Natural killer cell (primary cell): ENCODE measurements around the gene SPSB2. TPM values are rescaled to one million over a fixed set of nuclear protein-coding genes. Genes with fewer than 3 reads are reported as not detected.

ENCODE experiments used
- ATAC-seq, 3 donors: fragments of 150-1000 bp in 2 of 3; fragments of 200-7000 bp in 1 of 3; cut with Tn5 transposase; 1 replicate in 1 of 3; 2 replicates in 2 of 3; pipeline ENCODE4 v1.10.0; 2021; ENCODE audit warnings: mild to moderate bottlenecking in 2 of 3, moderate library complexity in 2 of 3
- DNase-seq, 2 donors: peaks; one replicate each; pipeline versions ENCODE4 v3.0.0 to v3.0.0-alpha.2; 2013 to 2021; ENCODE audit warnings: mixed read lengths in 1 of 2
- H3K27ac ChIP-seq: one replicate; pipeline ENCODE4 v1.5.1; 2013; ENCODE audit warnings: mild to moderate bottlenecking, low read length
- H3K27me3 ChIP-seq: one replicate; pipeline ENCODE4 v1.6.1; 2013; ENCODE audit warnings: low read length; ENCODE audit not compliant: control insufficient read depth, insufficient read depth
- H3K36me3 ChIP-seq: one replicate; pipeline ENCODE4 v1.6.1; 2013; ENCODE audit warnings: low read length; ENCODE audit not compliant: control insufficient read depth, insufficient read depth
- H3K4me1 ChIP-seq: one replicate; pipeline ENCODE4 v1.6.1; 2013; ENCODE audit warnings: low read length; ENCODE audit not compliant: control insufficient read depth, insufficient read depth
- H3K4me3 ChIP-seq: one replicate; pipeline ENCODE4 v1.5.1; 2013; ENCODE audit warnings: low read length
- H3K9me3 ChIP-seq: one replicate; pipeline ENCODE4 v1.6.1; 2013; ENCODE audit warnings: low read length; ENCODE audit not compliant: control insufficient read depth, insufficient read depth
- H3K27ac Mint-ChIP-seq, 2 donors: one replicate each; pipeline ENCODE4 v1.8.0; 2022; ENCODE audit warnings: mild to moderate bottlenecking in 2 of 2, mixed read lengths in 2 of 2, moderate library complexity in 1 of 2
- H3K27me3 Mint-ChIP-seq, 2 donors: one replicate each; pipeline ENCODE4 v1.8.0; 2022; ENCODE audit warnings: low read depth in 2 of 2, mixed read lengths in 2 of 2
- H3K36me3 Mint-ChIP-seq: one replicate; pipeline ENCODE4 v1.8.0; 2022; ENCODE audit warnings: mixed read lengths
- H3K4me1 Mint-ChIP-seq, 2 donors: one replicate each; pipeline ENCODE4 v1.8.0; 2022; ENCODE audit warnings: mixed read lengths in 2 of 2
- H3K4me3 Mint-ChIP-seq: one replicate; pipeline ENCODE4 v1.8.0; 2022; ENCODE audit warnings: mild to moderate bottlenecking, moderate library complexity, mixed read lengths
- H3K9me3 Mint-ChIP-seq, 2 donors: one replicate each; pipeline ENCODE4 v1.8.0; 2022; ENCODE audit warnings: mixed read lengths in 2 of 2
- CTCF ChIP-seq: fragments of 200-600 bp; IDR thresholded peaks from one replicate; pipeline ENCODE4 v1.8.0; 2022; ENCODE audit warnings: antibody characterized with exemption
- WGBS: methylation state at CpG from one replicate; pipeline ENCODE4 v1.1.7; 2013; ENCODE audit warnings: missing lambda C conversion rate; ENCODE audit not compliant: insufficient coverage; 5-methylcytosine and 5-hydroxymethylcytosine counted together
- intact Hi-C: fragments of 100-400 bp; cut with micrococcal nuclease; formaldehyde crosslinking; loops from one replicate; pipeline ENCODE4 v1.14.2; 2022
- total RNA-seq, 4 donors: library from RNA; stranded (reverse); fragments of 120-200 nt in 1 of 4; gene quantifications; one replicate each; pipeline versions ENCODE4 v1.2.3 to v1.2.4, GENCODE V29; 2013 to 2022

Gene SPSB2
- total RNA-seq, 3 donors from 2014 or later (not counting 1 experiment from before 2014, with no cell fraction given) = 8.1 to 19.1 (median 8.4) TPM

- H3K9me3 ChIP-seq = no peaks in the 10 kb centered on the region
- intact Hi-C loops = loop anchor here (1.0 kb wide), 3 partner anchors 17 to 244 kb away; partner anchors contain the start of genes C1R and USP5
- H3K4me1 ChIP-seq = peaks cover 60% of the 10 kb centered on the region
- Mint-ChIP-seq H3K27ac (peak overlapping the region; percentile 72 to 84), H3K36me3 (no peaks in the 10 kb centered on the region), H3K9me3 (no peaks in the 10 kb centered on the region), H3K4me3 (peak overlapping the region; percentile 82), H3K27me3 (no peaks in the 10 kb centered on the region), H3K4me1 (peaks cover 44 to 58% of the 10 kb centered on the region in 2 donors)
- H3K36me3 ChIP-seq = peaks cover 23% of the 10 kb centered on the region
- no peak overlapping the region for H3K27ac ChIP-seq
- 47% methylated on average over 12 of the region's 12 CpGs for WGBS
- DNase-seq = peak; percentile 81 to 93
- peak; percentile 84 for TF ChIP-seq CTCF
- no peak overlapping the region for H3K4me3 ChIP-seq
- no peaks in the 10 kb centered on the region for H3K27me3 ChIP-seq
- peak in 1 of 3 donors; percentile 7 for ATAC-seq
Measured at GRCh38 chr12:6869049-6870021, 3.8 kb downstream of the SPSB2 start.

GRCh38 chr12:6868211-6869048 lies 4.7 kb downstream of the SPSB2 start:
- Mint-ChIP-seq H3K36me3 (no peaks in the 10 kb centered on the region), H3K27ac (peak overlapping the region; percentile 72 to 84), H3K4me3 (peak overlapping the region; percentile 82), H3K27me3 (no peaks in the 10 kb centered on the region), H3K4me1 (peaks cover 38 to 53% of the 10 kb centered on the region in 2 donors), H3K9me3 (no peaks in the 10 kb centered on the region)
- no peaks in the 10 kb centered on the region for H3K27me3 ChIP-seq
- ATAC-seq (no peak), DNase-seq (peak in 1 of 2 donors; percentile 36)
- intact Hi-C loops = loop anchor here (1.0 kb wide), 3 partner anchors 16 to 245 kb away; partner anchors contain the start of genes C1R and USP5
- H3K4me3 ChIP-seq = peak overlapping the region; percentile 48
- H3K36me3 ChIP-seq = peaks cover 26% of the 10 kb centered on the region
- H3K4me1 ChIP-seq = peaks cover 51% of the 10 kb centered on the region
- H3K27ac ChIP-seq = peak overlapping the region; percentile 47
- TF ChIP-seq CTCF = no peak
- H3K9me3 ChIP-seq = no peaks in the 10 kb centered on the region
- 19% methylated on average over 22 of the region's 22 CpGs for WGBS

GRCh38 chr12:6867413-6868210 lies 5.5 kb downstream of the SPSB2 start, which contains the start of gene TPI1:
TPI1 (plus strand) TSS chr12:6867531; CDS start chr12:6867567, 36 bp downstream.
- H3K4me3 Mint-ChIP-seq = peak within 1 kb of the TSS; percentile 95
- under 1% methylated on average over 86 of the region's 86 CpGs for WGBS
- H3K27ac Mint-ChIP-seq = peak within 1 kb of the TSS; percentile 74 to 84
- peak; percentile 66 to 85 for DNase-seq
- intact Hi-C loops = no loop called here
- H3K4me3 ChIP-seq = peak within 1 kb of the TSS; percentile 48
- H3K36me3 Mint-ChIP-seq = no peaks in the 10 kb centered on the region
- peaks cover 36 to 46% of the 10 kb centered on the region in 2 donors for H3K4me1 Mint-ChIP-seq
- peaks cover 48% of the 10 kb centered on the region for H3K4me1 ChIP-seq
- peak within 1 kb of the TSS; percentile 71 for H3K27ac ChIP-seq
- no peaks in the 10 kb centered on the region for H3K9me3 ChIP-seq
- peak; percentile 83 to 93 (median 89) for ATAC-seq
- no peaks in the 10 kb centered on the region for H3K9me3 Mint-ChIP-seq
- peaks cover 33% of the 10 kb centered on the region for H3K36me3 ChIP-seq
- no peaks in the 10 kb centered on the region for H3K27me3 ChIP-seq
- no peaks in the 10 kb centered on the region for H3K27me3 Mint-ChIP-seq
- no peak for TF ChIP-seq CTCF
